GM12874 (cell line): Measurements from ENCODE around the gene FARP2.

Source experiments
- TF ChIP-seq, protein P1 (sequence below): IDR thresholded peaks from 2 replicates; pipeline ENCODE4 v1.5.1; 2011; ENCODE audit warnings: low read depth, mild to moderate bottlenecking, control low read depth, low read length, moderate library complexity; ENCODE audit not compliant: insufficient read depth

The FARP2 gene

DNA sequence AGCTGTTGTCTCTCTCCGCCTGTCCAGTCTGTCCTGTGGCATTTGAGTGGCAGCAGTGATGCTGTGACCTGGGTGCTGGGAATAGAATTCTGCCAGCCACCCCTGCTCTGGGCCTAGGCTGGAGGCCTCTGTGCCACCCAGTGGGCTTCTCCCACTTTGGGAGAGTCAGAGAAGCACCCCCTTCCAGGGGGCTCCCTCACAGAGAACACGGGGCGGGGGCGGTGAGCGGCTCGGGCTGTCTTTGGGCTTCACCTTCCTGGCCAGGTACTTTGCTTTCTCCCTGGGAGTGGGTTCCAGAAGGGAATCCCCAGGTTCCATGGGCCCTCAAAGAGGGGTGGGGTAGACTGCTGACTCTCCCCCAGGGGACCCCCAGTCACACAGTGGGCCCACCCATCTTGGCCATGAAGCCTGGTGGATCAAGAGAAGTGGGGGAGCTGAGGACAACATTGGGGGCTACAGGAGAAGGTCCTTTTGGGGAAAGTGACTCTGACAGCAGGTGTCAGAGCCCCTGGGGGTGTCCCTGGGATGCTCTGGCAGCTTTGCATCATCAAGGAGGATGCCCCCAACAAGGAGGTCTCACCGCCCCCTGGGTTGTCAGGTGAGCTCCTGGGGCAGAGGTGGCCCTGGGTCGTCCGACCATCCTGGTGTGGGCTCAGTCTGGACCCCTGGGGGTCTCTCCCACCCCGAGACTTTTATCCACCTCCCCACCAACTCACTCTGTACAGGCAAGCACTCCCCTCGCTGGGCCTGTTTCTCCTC, 183.7 kb downstream of the FARP2 start:
- TF ChIP-seq, protein P1, sequence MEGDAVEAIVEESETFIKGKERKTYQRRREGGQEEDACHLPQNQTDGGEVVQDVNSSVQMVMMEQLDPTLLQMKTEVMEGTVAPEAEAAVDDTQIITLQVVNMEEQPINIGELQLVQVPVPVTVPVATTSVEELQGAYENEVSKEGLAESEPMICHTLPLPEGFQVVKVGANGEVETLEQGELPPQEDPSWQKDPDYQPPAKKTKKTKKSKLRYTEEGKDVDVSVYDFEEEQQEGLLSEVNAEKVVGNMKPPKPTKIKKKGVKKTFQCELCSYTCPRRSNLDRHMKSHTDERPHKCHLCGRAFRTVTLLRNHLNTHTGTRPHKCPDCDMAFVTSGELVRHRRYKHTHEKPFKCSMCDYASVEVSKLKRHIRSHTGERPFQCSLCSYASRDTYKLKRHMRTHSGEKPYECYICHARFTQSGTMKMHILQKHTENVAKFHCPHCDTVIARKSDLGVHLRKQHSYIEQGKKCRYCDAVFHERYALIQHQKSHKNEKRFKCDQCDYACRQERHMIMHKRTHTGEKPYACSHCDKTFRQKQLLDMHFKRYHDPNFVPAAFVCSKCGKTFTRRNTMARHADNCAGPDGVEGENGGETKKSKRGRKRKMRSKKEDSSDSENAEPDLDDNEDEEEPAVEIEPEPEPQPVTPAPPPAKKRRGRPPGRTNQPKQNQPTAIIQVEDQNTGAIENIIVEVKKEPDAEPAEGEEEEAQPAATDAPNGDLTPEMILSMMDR, result no peak

DNA sequence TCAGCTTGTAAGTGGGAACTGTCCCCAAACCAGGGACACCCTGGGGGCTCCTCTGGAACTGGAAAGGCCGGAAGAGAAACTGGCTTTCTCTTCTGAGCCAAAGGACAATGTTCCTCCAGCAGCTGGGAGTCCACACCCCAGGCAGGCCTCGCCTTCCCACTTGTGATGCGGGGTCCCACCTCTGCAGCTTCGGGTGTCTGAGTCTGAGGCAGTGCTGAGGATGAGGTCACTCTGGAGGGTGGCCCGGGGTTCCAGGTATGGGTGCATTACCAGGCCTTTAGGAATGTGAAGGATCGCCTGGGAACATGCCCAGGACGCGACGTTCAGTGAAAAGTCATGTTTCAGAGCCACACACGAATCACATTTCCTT, 184.3 kb downstream of the FARP2 start:
- TF ChIP-seq, protein P1, result no peak

DNA sequence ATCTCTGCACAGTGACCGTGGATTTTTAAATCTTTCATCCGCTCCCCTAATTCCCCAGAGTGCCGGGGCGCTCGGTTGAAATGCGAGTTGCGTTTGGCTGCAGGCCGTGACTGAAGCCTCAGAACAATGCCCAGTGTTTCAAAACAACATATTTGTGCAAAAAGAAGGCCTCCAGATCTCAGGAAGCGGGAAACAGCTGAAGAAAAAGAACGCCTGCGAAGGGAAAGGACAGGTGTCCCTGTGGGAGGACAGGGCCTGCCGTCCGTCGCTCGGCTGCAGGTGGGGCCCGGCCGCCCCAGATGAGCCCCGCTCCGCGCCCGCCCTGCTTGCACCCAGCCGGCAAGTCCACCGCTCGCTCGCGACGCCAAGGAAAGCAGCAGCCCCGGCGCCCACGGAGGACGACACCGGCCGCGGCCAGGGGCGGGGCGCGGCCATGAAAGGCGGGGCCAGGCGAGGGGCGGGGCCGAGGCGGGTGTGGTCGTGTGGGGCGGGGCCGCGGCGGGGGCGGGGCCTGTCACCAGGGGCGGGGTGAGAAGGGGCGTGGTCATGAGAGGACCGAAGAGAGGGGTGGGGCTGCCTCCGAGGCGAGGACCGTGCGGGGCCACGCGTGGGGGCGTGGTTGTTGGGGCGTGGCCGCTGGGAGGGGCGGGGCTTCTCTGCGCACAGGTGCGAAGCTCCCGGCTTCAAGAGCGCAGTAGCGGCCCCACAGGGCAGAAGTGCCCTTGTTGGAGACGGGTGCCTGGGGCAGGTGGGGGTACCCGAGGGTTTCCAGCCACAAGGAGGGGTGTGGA, 184.9 kb downstream of the FARP2 start:
- TF ChIP-seq, protein P1, result no peak

DNA sequence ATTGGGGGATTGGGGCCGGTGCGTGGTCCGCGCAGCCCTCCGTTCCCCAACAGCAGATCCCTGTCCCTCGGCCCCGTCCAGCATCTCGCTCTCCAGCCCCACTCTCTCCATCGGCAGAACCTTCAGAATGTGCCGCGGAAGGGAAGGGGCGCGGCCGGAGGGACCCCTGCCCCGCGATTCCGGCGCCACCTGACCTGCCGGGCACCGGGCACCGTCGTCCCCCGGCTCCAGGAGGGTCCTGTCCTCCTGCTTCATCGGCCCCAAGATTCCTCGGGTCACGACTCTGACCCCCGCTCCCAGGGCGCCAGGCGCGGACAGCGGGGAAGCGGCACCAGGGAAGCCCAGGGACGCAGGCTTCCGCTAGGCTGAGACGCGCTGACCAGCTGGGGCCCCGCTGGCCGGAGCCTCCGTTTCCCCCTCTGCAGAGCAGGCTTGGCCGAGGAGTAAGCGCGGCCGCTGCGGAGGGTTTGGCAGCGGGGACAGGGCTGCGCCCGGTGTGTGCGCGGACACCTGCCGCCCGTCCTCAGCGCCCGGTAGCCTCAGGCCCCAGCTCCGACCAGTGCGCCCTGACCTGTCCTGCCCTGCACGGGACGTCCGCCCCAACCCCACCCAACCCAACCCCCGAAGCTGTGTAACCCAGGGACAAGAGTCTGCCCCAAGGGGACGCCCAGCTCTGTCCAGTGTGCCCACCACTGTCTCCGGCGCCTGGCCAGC, 185.6 kb downstream of the FARP2 start:
- TF ChIP-seq, protein P1, result no peak

DNA sequence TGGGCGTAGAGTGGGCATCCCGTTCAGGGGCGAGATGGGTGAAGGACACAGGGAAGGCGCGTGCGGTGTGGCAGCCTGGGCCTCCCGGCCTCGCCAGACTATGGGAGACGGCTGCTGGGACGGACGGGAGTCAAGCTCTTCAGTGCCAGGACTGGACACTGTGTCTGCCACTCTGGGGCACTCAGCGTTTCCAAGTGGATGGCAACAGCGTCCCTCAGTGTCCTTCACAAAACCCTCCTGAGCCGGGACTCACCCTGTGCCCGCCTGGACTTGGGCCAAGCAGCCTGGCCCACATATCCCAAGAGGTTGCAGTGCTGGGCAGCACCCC, 186.2 kb downstream of the FARP2 start:
- TF ChIP-seq, protein P1, result no peak
